WERI-Rb-1 (cell line): Measurements from ENCODE around the gene DNAAF5.
"Not testable (repeated sequence)": the region's sequence is repeated elsewhere in the genome, so short reads cannot be mapped to it uniquely, and the experiment has no call there.

Source experiments
- DNase-seq: peaks from one replicate; pipeline ENCODE4 v3.0.0-alpha.2; 2020
- H3K27ac ChIP-seq: fragments of 250-450 bp; sonication (Bioruptor Pico); 2 replicates; pipeline ENCODE4 v1.5.1; 2020; ENCODE audit warnings: mild to moderate bottlenecking, moderate library complexity
- H3K27me3 ChIP-seq: fragments of 250-450 bp; sonication (Bioruptor Pico); 2 replicates; pipeline ENCODE4 v1.5.1; 2021; ENCODE audit warnings: mild to moderate bottlenecking, low read depth, moderate library complexity; ENCODE audit not compliant: insufficient read depth, severe bottlenecking
- H3K36me3 ChIP-seq: fragments of 250-450 bp; sonication (Bioruptor Pico); 2 replicates; pipeline ENCODE4 v1.5.1; 2020; ENCODE audit warnings: mild to moderate bottlenecking, moderate library complexity
- H3K4me3 ChIP-seq: 2 replicates; pipeline ENCODE4 v1.5.1; 2011; ENCODE audit warnings: low read depth, mild to moderate bottlenecking, control low read depth, low read length
- H3K9me3 ChIP-seq: fragments of 250-450 bp; sonication (Bioruptor Pico); 2 replicates; pipeline ENCODE4 v1.5.1; 2021; ENCODE audit warnings: mild to moderate bottlenecking, moderate library complexity; ENCODE audit not compliant: severe bottlenecking
- TF ChIP-seq, protein P1 (sequence below): IDR thresholded peaks from 2 replicates; pipeline ENCODE4 v1.5.1; 2011; ENCODE audit warnings: low read depth, mild to moderate bottlenecking, control low read depth, inconsistent platforms, low read length

The DNAAF5 gene

DNA sequence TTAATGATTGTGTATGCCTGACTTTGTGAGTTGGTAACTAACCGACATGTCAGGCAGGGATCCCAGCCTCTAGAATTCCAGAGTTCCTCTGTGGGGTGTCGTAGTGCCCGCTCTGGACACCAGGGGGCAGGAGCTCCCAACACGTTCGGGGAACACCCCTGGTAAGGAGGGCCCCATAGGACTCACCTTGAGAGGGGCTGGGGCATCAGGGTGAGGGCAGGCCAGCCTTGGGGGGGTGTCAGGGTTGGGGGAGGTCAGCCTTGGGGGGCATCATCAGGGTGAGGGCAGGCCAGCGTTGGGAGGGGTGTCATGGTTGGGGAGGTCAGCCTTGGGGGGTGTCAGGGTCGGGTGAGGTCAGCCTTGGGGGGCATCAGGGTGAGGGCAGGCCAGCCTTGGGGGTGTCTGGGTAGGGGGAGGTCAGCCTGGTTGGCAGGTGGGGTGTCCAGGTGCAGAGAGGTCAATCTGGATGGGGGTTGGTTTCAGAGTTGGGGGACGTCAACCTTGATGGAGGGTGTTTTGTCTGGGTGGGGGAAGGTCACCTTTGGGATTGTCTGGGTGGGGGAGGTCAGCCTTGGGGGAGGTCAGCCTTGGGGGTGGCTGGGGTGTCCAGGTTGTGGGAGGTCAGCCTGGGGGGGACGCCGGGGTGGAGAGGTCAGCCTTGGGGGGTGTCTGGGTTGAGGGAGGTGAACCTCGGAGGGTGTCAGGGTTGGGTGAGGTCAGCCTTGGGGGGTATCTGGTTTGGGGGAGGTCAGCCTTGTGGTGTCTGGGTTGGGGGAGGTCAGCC, 60.2 kb downstream of the DNAAF5 start:
- TF ChIP-seq, protein P1, sequence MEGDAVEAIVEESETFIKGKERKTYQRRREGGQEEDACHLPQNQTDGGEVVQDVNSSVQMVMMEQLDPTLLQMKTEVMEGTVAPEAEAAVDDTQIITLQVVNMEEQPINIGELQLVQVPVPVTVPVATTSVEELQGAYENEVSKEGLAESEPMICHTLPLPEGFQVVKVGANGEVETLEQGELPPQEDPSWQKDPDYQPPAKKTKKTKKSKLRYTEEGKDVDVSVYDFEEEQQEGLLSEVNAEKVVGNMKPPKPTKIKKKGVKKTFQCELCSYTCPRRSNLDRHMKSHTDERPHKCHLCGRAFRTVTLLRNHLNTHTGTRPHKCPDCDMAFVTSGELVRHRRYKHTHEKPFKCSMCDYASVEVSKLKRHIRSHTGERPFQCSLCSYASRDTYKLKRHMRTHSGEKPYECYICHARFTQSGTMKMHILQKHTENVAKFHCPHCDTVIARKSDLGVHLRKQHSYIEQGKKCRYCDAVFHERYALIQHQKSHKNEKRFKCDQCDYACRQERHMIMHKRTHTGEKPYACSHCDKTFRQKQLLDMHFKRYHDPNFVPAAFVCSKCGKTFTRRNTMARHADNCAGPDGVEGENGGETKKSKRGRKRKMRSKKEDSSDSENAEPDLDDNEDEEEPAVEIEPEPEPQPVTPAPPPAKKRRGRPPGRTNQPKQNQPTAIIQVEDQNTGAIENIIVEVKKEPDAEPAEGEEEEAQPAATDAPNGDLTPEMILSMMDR: peak; percentile 78
- H3K27ac ChIP-seq: no peak overlapping the region
- H3K36me3 ChIP-seq: peaks cover 31% of the 10 kb centered on the region
- no peaks in the 10 kb centered on the region for H3K9me3 ChIP-seq
- no peaks in the 10 kb centered on the region for H3K27me3 ChIP-seq
- peak; percentile 73 for DNase-seq
- H3K4me3 ChIP-seq: no peak overlapping the region

DNA sequence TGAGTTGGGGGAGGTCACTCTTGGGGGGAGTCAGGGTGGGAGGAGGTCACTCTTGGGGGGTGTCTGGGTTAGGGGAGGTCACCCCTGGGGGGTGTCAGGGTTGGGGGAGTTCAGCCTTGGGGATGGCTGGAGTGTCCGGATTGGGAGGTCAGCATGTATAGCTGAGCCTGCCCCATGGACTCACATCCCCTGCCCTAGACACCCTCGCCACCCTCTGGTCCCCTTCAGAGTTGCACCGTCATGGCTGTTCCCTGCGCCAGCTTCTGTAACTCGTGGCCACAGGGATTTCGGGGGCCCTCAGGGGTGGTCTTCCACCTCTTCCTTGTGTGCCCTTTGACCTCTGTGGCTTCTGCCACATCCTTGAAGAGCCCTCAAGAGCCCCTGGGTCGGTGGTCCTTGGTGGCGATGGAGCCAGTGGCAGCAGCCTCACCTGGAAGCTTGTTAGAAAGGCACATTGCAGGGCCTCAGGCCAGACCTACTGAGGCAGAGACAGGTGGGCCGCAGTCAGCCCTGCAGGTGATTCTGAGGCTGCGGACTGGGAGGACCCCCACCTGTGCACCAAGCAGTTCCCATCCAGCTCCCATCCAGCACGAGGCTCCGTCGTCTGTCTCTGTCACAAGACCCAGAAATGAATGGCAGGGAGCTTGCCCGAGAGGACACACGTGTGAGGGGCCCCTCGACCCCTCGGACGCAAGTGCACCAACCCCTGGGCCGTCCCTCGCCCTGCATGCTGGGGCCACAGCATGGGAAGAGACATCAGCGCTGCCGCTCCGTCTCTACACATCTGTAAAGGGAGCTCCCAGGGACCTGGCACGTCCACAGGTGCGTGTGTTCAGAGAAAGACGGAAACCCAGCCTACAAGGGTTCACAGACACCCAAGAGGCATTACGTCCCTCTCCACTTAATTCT, 61.1 kb downstream of the DNAAF5 start:
- no peak overlapping the region for H3K4me3 ChIP-seq
- DNase-seq: no peak
- TF ChIP-seq, protein P1: 0 out of 2 replicates have a peak, but pooled peaks have one; percentile 21
- H3K27ac ChIP-seq: no peak overlapping the region
- H3K9me3 ChIP-seq: no peaks in the 10 kb centered on the region
- H3K27me3 ChIP-seq: no peaks in the 10 kb centered on the region
- peaks cover 30% of the 10 kb centered on the region for H3K36me3 ChIP-seq

GRCh38 chr7:791519-791918, 65.0 kb downstream of the DNAAF5 start:
- Histone ChIP-seq H3K36me3 (peaks cover 12% of the 10 kb centered on the region), H3K27ac (no peak overlapping the region), H3K27me3 (no peaks in the 10 kb centered on the region), H3K4me3 (no peak overlapping the region), H3K9me3 (no peaks in the 10 kb centered on the region)
- no peak for DNase-seq
- TF ChIP-seq, protein P1: no peak

DNA sequence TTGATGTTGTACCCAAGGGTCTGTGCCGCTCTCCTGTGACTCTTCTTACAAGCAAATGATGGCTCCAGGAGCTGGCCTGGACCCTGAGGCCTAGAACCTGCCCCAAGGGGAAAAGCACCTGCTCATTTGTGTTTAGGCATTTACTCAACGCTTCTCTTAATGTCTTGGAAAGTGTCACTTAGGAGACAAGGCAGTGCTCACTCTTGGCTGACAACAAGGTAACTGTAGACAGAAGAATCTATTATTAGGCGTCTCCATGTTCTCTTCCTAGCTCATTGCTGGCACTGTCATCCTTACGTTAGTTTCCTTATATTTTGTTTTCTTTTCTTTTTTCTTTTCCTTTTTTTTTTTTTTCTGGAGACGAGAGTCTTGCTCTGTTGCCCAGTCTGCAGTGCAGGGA, 67.7 kb downstream of the DNAAF5 start:
- Histone ChIP-seq H3K27me3 (no peaks in the 10 kb centered on the region), H3K4me3 (no peak overlapping the region), H3K27ac (no peak overlapping the region), H3K36me3 (peaks cover 2% of the 10 kb centered on the region; the same call in 1 of the 2 replicates), H3K9me3 (no peaks in the 10 kb centered on the region)
- TF ChIP-seq, protein P1: no peak
- DNase-seq: no peak

- no peaks in the 10 kb centered on the region for H3K27me3 ChIP-seq
- H3K36me3 ChIP-seq: no peaks in the 10 kb centered on the region
- no peaks in the 10 kb centered on the region for H3K9me3 ChIP-seq
- no peak for DNase-seq
- no peak overlapping the region for H3K27ac ChIP-seq
- no peak overlapping the region for H3K4me3 ChIP-seq
- TF ChIP-seq, protein P1: no peak
Observed at GRCh38 chr7:794671-795329, 68.3 kb downstream of the DNAAF5 start.

DNA sequence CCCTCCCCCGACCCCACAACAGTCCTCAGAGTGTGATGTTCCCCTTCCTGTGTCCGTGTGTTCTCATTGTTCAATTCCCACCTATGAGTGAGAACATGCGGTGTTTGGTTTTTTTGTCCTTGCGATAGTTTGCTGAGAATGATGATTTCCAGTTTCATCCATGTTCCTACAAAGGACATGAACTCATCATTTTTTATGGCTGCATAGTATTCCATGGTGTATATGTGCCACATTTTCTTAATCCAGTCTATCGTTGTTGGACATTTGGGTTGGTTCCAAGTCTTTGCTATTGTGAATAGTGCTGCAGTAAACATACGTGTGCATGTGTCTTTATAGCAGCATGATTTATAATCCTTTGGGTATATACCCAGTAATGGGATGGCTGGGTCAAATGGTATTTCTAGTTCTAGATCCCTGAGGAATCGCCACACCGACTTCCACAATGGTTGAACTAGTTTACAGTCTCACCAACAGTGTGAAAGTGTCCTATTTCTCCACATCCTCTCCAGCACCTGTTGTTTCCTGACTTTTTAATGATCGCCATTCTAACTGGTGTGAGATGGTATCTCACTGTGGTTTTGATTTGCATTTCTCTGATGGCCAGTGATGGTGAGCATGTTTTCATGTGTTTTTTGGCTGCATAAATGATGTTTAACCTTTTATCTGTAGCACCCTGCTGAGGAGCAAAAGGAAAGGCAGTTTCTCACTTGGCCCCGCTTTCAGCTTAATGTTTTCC, 70.1 kb downstream of the DNAAF5 start:
- H3K27ac ChIP-seq, H3K36me3 ChIP-seq, H3K27me3 ChIP-seq, H3K9me3 ChIP-seq, H3K4me3 ChIP-seq, DNase-seq: not testable (repeated sequence)
